GM21367 (cell line): Measurements from ENCODE around the gene PI4KB.

Source experiments
- ATAC-seq: cut with Tn5 transposase; IDR thresholded peaks from one replicate; pipeline ENCODE4 v1.9.1; 2021; ENCODE audit not compliant: unreplicated experiment

Gene PI4KB

DNA sequence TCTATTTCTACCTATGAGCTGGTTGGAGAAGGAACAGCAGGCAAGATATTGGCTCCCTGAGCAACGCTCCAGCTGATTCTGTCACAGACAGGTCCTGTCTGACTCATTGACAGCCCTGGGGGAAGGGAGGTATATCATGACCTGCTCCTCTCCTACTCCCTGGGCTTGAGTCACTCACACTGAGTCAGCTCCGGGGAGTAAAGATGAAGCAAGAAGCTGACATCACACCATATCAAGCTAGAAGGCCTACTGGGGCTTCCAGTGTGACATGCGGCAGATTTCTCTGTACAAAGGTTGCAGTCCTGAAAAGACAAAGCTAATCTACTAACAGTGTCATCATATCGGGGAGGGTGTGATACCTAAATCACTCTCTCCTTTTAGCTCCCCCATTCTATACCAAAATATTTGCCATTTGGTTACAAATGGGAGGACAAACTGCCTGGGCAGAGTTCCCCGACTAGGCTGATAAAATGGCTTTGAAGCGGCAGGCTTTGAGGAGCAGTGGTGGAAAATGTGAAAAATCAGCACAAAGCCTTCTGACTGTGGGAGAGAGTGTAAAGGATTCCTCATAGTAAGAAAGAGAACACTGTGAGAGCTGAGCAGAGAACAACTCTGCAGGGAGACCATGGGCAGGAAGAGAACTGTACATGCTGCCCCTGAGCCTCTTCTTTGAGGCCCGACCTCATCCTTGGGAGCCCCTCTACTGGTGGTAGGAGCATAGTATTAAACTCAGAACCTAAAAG, 15.5 kb downstream of the PI4KB start:
- ATAC-seq = no peak

- ATAC-seq = no peak
Observed at GRCh38 chr1:151311011-151311410, 16.2 kb downstream of the PI4KB start.

GRCh38 chr1:151309811-151310323, 17.3 kb downstream of the PI4KB start:
- no peak for ATAC-seq

DNA sequence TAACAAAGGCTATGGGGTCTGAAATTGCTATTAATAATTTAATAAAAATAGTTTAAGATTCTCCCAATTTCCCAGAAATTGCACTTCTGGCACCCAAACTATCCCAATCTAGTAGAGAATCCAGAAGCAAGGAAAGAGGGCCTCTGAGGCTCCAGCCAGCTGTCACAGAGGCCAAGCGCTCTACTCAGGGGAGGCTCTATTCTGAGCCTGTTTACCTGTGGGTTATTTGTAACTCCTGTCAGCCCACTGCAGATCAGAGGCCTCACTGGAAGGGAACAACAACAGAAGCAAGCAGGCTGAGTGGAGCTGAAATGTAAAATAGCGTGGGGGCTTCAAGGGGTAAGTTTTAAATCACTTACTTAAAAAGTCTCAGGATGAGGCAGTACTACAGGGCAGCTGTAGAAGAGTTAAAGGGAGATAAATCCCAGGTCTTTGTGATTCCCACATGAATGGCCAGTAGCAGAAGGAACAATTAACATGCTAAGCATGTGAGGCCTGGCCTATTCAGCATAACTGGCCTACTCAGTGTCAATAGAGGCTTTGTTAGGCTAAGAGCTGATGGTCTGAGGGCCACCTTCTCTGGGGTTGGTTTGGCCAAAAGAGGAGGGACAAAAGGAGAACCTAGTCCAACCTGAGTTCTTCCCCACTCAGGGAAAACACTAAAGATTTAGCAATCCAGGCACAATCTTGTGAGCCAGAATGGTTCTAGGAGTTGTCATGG, 32.3 kb downstream of the PI4KB start:
- ATAC-seq = no peak

GRCh38 chr1:151293093-151293492, 34.1 kb downstream of the PI4KB start:
- ATAC-seq = no peak

DNA sequence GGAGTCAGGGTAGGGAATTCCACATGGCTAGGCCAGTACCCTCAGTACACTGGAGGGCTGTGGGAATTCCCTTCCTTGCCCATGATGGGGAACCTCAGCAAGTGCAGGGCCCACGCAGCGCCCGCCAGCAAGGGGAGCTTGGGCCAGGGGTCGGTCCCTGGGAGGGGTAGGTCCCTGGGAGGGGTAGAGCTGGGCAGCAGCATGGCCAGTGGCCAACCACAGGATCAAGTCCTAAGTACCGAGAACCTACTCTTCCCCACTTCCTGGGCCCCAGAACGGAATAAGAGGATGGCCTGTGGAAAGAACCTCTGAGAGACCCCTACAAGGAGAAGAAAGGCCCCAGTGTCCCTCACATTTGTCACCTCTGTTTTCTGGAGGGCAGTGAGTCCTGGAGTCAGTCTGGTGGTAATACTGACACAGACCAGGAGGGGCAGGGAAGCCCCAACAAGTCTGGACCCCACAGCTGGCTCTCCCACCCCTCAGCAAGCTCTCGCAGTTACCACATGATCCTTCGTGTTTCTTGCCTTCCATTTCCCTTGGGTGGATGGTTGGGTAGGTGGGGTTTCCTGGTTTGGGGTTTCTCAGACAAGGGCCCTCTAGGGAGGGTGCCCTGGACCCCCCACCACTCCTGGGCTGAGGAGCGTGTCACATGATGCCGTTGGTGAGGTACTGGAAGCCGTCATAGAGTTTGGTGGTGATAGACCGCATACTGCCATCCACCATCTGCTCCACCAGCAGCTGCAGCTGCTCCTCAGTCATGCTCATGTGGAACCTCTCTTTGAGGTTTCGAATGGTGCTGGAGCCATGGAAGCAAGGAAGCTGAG, 34.8 kb downstream of the PI4KB start:
- ATAC-seq = no peak

GRCh38 chr1:151290709-151291303, 36.4 kb downstream of the PI4KB start:
- no peak for ATAC-seq

DNA sequence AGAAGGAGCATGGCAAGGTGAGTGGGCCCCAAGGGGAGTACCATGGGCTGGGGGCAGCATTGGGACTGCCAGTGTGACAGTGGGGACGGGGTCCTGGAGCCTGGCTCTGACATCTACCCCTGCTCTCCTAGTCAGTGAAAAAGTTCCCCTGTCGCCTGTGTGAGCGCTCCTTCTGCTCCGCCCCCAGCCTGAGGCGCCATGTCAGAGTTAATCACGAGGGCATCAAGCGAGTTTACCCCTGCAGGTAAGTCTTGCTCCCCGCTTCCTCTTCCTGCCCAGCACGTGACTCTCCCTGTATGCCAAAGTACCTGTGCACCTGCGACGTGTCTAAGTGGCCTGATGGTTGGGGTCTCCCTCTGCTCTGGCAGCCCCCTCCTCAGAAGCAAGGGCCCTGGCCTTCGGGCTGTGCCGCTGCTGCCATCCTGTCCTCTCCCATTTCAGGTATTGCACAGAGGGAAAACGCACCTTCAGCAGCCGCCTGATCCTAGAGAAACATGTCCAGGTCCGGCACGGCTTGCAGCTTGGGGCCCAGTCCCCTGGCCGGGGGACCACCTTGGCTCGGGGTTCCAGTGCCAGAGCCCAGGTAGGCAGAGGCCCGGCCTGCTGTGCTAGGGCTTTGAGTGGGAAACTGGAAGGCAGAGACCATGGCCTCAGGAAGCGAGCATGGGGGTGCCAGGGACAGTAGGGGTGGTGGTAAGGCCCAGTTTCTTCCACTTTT, 37.1 kb downstream of the PI4KB start:
- no peak for ATAC-seq

DNA sequence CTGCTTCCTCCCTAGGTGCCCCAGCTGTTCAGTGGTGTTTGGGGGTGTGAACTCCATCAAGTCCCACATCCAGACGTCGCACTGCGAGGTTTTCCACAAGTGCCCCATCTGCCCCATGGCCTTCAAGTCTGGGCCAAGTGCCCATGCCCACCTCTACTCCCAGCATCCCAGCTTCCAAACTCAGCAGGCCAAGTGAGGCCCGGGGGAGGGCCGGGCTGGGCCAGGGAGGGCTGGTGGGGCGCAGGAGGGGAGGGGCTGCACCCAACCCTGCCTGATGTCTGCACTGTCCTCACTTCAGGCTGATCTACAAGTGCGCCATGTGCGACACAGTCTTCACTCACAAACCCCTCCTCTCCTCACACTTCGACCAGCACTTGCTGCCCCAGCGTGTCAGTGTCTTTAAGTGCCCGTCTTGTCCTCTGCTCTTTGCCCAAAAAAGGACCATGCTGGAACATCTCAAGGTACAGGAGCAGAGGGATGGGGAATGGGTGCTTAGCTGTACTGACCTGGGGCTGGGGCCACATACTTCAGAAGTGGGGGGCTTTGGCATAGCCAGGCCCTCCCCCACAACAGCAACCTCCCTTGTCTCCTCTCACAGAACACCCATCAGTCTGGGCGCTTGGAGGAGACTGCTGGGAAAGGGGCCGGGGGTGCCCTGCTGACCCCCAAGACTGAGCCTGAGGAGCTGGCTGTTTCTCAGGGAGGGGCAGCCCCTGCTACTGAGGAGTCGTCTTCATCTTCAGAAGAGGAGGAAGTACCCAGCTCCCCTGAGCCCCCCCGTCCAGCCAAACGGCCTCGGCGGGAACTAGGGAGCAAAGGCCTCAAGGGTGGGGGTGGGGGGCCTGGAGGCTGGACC, 37.9 kb downstream of the PI4KB start:
- no peak for ATAC-seq

DNA sequence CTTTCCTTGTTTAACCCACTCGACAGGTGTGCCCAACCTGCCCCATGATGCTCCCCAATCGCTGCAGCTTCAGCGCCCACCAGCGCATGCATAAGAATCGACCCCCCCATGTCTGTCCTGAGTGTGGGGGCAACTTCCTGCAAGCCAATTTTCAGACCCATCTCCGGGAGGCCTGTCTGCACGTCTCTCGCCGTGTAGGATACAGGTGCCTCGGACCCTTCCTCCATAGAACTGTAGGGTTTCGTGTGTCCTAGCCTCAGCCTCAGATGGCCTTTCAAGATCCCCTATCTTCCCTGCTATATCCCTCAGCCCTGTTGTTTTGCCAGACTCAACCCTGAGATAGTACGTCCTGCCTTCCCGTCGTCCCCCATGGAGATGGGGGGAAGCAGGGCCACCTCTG, 38.7 kb downstream of the PI4KB start:
- no peak for ATAC-seq

GRCh38 chr1:151287767-151288500, 39.3 kb downstream of the PI4KB start:
- ATAC-seq = no peak

GRCh38 chr1:151287341-151287699, 39.9 kb downstream of the PI4KB start:
- no peak for ATAC-seq

DNA sequence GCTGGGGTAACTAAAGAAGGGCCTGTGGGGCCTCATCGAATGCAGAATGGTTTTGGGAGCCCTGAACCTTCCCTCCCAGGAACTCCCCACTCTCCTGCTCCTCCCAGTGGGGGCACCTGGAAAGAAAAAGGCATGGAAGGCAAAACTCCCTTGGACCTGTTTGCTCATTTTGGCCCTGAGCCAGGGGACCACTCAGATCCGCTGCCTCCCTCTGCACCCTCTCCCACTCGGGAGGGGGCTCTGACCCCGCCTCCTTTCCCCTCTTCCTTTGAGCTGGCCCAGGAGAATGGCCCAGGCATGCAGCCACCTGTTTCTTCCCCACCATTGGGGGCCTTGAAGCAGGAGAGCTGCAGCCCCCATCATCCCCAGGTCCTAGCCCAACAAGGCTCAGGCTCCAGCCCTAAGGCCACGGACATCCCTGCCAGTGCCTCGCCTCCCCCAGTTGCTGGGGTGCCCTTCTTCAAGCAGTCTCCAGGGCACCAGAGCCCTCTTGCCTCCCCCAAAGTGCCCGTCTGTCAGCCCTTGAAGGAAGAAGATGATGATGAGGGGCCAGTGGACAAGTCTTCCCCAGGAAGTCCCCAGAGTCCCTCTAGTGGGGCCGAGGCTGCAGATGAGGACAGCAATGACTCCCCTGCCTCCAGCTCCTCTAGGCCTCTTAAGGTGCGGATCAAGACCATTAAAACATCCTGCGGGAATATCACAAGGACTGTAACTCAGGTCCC, 40.4 kb downstream of the PI4KB start:
- ATAC-seq = no peak

- no peak for ATAC-seq
Observed at GRCh38 chr1:151284013-151284577, 43.1 kb downstream of the PI4KB start.

DNA sequence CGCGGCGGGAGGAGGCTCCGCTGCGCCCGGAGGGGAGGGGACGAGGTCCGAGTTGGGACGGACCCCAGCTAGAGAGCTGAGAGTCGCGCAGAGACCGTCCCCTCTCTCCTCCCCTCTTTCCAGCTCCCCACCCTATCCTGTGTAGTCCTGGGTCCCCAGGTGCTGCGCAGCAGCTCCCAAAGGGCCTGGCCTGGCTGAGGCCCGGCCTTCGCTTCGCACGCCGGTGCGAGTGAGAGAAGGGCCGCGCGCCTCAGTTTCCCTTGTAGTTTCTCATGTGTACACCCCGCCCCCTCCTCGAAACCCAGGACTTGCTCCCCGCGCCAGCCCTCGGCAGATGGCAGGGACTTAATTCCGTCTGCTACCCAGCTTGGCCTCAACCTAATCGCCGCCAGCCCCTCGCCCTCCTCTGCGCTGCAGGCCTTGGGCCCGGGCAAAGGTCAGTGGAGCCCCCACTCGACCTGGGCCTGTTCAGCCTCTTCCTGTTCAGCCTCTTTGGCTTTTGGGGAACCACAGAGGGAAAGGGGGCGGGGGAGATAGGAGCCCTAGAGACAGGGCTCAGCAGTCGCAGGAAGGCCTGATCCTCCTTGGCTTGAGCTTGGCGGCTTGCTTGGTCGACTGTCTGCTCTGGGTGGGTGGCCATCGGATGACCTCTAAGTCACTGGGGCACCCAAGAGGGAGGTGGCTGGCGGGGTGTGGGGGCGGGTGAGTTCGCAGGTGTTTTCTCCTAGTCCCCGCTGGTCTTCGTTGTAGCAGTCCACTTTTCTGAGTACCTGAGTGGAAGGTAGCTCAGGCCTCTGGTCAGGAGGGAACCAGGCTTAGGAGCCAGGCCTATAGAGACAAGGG, 44.1 kb downstream of the PI4KB start:
- ATAC-seq = no peak

DNA sequence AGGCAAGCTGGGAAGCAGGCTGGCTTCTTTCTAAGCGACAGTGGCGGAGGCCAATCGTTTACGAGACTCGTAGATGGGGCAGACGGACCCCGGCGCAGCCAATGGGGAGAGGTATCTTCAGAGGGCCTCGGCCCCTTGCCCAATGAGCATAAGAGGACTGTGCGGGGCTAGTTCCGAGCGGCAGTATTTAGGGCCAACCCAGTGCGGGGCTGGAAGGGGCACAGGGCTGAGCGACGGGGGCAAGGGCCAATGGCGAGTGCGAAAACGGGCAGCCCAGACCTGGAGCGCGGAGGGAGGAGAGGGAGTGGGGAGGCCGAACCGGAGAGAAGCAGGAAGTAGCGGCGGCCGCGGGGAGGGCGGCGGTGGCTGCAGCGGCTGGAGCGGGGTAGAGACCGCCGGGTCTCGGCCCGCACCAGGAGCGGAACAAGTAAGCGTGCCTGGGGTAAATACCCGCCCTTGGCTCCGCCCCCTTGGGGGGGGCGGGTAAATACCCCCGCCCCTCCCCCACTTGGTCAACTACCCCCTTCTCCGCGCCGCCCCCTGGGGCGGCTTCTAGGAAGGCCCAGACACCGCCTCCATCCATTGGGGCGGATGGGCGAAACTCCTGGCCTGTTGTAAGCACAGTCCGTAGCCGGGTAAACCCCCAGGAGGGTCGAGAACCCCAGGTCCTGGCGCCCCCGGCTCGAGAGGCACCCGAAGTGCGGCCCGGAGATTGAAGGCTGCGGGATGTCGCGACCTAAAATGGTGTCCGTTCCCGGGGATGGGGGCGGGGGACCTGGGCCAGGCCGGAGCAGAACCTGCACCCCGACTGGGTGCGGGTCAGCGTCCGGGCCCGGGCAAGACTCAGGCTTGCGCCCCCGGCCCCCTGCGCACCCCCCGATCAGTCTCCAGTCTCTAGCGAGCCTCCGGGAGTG, 45.0 kb downstream of the PI4KB start, which contains the start of gene ZNF687:
Gene ZNF687, plus strand, starts transcription at position 331 of the 914 bp plus-strand sequence. CDS start 3,993 bp downstream, outside the sequence.
- peak; percentile 81 for ATAC-seq
